Esophagus squamous epithelium (tissue), 4 donors: ENCODE data around the gene ZFC3H1.

ENCODE experiments used
- POLR2A ChIP-seq, 4 donors: fragments of 450-650 bp; IDR thresholded peaks; one replicate each; pipeline ENCODE4 v1.6.1; 2017; ENCODE audit warnings: antibody characterized with exemption in 4 of 4, mild to moderate bottlenecking in 4 of 4, moderate library complexity in 3 of 4
- TF ChIP-seq, protein P1 (sequence below), 6 experiments: fragments of 450-650 bp in 4 of 6; fragments of 200-600 bp in 2 of 6; sonication (generic) in 2 of 6; IDR thresholded peaks; one replicate each; pipeline ENCODE4 v1.5.1; 2016 to 2019; ENCODE audit warnings: antibody characterized with exemption in 6 of 6, mild to moderate bottlenecking in 4 of 6, moderate library complexity in 4 of 6

- no peak for TF ChIP-seq POLR2A (IDR thresholded peaks at IDR 0.05)
- TF ChIP-seq, protein P1, sequence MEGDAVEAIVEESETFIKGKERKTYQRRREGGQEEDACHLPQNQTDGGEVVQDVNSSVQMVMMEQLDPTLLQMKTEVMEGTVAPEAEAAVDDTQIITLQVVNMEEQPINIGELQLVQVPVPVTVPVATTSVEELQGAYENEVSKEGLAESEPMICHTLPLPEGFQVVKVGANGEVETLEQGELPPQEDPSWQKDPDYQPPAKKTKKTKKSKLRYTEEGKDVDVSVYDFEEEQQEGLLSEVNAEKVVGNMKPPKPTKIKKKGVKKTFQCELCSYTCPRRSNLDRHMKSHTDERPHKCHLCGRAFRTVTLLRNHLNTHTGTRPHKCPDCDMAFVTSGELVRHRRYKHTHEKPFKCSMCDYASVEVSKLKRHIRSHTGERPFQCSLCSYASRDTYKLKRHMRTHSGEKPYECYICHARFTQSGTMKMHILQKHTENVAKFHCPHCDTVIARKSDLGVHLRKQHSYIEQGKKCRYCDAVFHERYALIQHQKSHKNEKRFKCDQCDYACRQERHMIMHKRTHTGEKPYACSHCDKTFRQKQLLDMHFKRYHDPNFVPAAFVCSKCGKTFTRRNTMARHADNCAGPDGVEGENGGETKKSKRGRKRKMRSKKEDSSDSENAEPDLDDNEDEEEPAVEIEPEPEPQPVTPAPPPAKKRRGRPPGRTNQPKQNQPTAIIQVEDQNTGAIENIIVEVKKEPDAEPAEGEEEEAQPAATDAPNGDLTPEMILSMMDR (IDR thresholded peaks at IDR 0.05): no peak
Measured at GRCh38 chr12:71610031-71610795, 53.4 kb downstream of the ZFC3H1 start.
